Bronchial epithelial cell (primary cell): ENCODE measurements around the gene PCDH8. TPM values are rescaled to one million over a fixed set of nuclear protein-coding genes. Genes with fewer than 3 reads are reported as not detected.
"Not testable (repeated sequence)": the region's sequence is repeated elsewhere in the genome, so short reads cannot be mapped to it uniquely, and the experiment has no call there.

Source experiments
- DNase-seq: peaks from one replicate; pipeline ENCODE4 v3.0.0-alpha.2; 2010; ENCODE audit warnings: low read depth
- FAIRE-seq: peaks from 2 replicates; lab custom pipeline; 2011; peaks lifted over from hg19 to GRCh38; lab: Jason Lieb, UNC
- H3K27me3 ChIP-seq: 2 replicates; pipeline ENCODE4 v1.5.1; 2011; ENCODE audit warnings: low read length; ENCODE audit not compliant: control insufficient read depth, insufficient read depth
- H3K36me3 ChIP-seq: 2 replicates; pipeline ENCODE4 v1.5.1; 2011; ENCODE audit warnings: low read length; ENCODE audit not compliant: control insufficient read depth, insufficient read depth
- H3K4me3 ChIP-seq: 2 replicates; pipeline ENCODE4 v1.5.1; 2011; ENCODE audit warnings: mild to moderate bottlenecking, low read depth, low read length, control low read depth
- CTCF ChIP-seq: IDR thresholded peaks from 2 replicates; pipeline ENCODE4 v1.5.1; 2011; ENCODE audit warnings: mild to moderate bottlenecking, moderate library complexity, low read length, control low read depth, inconsistent platforms; ENCODE audit not compliant: insufficient read depth, severe bottlenecking
- total RNA-seq: library from RNA; depleted of rRNA; stranded (reverse); fragments of >200 nt; gene quantifications from 2 replicates; pipeline ENCODE4 v1.2.1, GENCODE V29; 2014

Gene PCDH8
- total RNA-seq, 1 donor from 2014 or later: not detected

- TF ChIP-seq CTCF: no peak
- Histone ChIP-seq H3K36me3 (no peaks in the 10 kb centered on the region), H3K4me3 (no peak overlapping the region), H3K27me3 (no peaks in the 10 kb centered on the region)
- DNase-seq: no peak
- FAIRE-seq: no peak
Measured at GRCh38 chr13:52835071-52835839, 13.2 kb downstream of the PCDH8 start.

GRCh38 chr13:52833296-52833875 is 15.1 kb downstream of the PCDH8 start:
- FAIRE-seq (no peak), DNase-seq (no peak)
- TF ChIP-seq CTCF: no peak
- no peaks in the 10 kb centered on the region for H3K36me3 ChIP-seq
- no peaks in the 10 kb centered on the region for H3K27me3 ChIP-seq
- H3K4me3 ChIP-seq: no peak overlapping the region

GRCh38 chr13:52832313-52832712 is 16.1 kb downstream of the PCDH8 start:
- FAIRE-seq (no peak), DNase-seq (no peak)
- H3K4me3 ChIP-seq: no peak overlapping the region
- no peak for TF ChIP-seq CTCF
- no peaks in the 10 kb centered on the region for H3K36me3 ChIP-seq
- H3K27me3 ChIP-seq: no peaks in the 10 kb centered on the region

- peak; percentile 51 for DNase-seq
- no peak for FAIRE-seq
- no peaks in the 10 kb centered on the region for H3K27me3 ChIP-seq
Measured at GRCh38 chr13:52830946-52831345, 17.5 kb downstream of the PCDH8 start.

GRCh38 chr13:52827839-52828238 is 20.6 kb downstream of the PCDH8 start:
- DNase-seq (no peak), FAIRE-seq (no peak)
- no peak for TF ChIP-seq CTCF
- Histone ChIP-seq H3K27me3 (no peaks in the 10 kb centered on the region), H3K4me3 (no peak overlapping the region), H3K36me3 (no peaks in the 10 kb centered on the region)

More at GRCh38 chr13:52830946-52831345, 17.5 kb downstream of the PCDH8 start:
- no peak overlapping the region for H3K4me3 ChIP-seq
- no peaks in the 10 kb centered on the region for H3K36me3 ChIP-seq
- TF ChIP-seq CTCF: no peak

- not testable (repeated sequence) for DNase-seq, H3K27me3 ChIP-seq, H3K36me3 ChIP-seq, H3K4me3 ChIP-seq, FAIRE-seq
Measured at GRCh38 chr13:52817886-52818285, 30.6 kb downstream of the PCDH8 start.
